Measurements from ENCODE around the gene PRR33. TPM values are rescaled to one million over a fixed set of nuclear protein-coding genes. Genes with fewer than 3 reads are reported as not detected.

Gene PRR33
- total and polyA plus RNA-seq, 7 donors: 0.16 to 8.9 (median 1.6) TPM

- intact Hi-C loops (cut with DNase I): no loop called here
- Histone ChIP-seq H3K4me1 (peaks cover 12% of the 10 kb centered on the region), H3K27ac (no peak overlapping the region), H3K36me3 (ENCODE audit: insufficient read depth in 1 of 2, low read depth in 1 of 2) (no peaks in the 10 kb centered on the region), H3K4me3 (peak overlapping the region; percentile 38), H3K9me3 (no peaks in the 10 kb centered on the region), H3K27me3 (ENCODE audit: insufficient read depth in 3 of 3, low read length in 2 of 3) (peaks cover 0 to 51% (median 22%) of the 10 kb centered on the region in 3 donors)
- no peak for TF ChIP-seq CTCF (IDR thresholded peaks at IDR 0.05)
- no peak for ATAC-seq
- DNase-seq: peak; percentile 34 to 68
- 13 to 28% (median 27%) methylated on average over 8 to 11 of the region's 11 CpGs for WGBS, 3 donors
Observed at GRCh38 chr11:1873048-1873812, 18.5 kb downstream of the PRR33 start.

- no peak overlapping the region for H3K27ac ChIP-seq
- peaks cover 0 to 54% (median 23%) of the 10 kb centered on the region in 3 donors for H3K27me3 ChIP-seq (ENCODE audit: insufficient read depth in 3 of 3, low read length in 2 of 3)
- ATAC-seq (no peak), DNase-seq (peak; percentile 18 to 33)
- WGBS, 3 donors: 29 to 63% (median 42%) methylated on average over 18 to 25 of the region's 25 CpGs
- no peak for TF ChIP-seq CTCF (IDR thresholded peaks at IDR 0.05)
- H3K4me3 ChIP-seq: peak overlapping the region; percentile 38
- no peaks in the 10 kb centered on the region for H3K36me3 ChIP-seq (ENCODE audit: insufficient read depth in 1 of 2, low read depth in 1 of 2)
- no peaks in the 10 kb centered on the region for H3K9me3 ChIP-seq
- intact Hi-C loops (cut with DNase I): no loop called here
- peaks cover 12% of the 10 kb centered on the region for H3K4me1 ChIP-seq
Observed at GRCh38 chr11:1872267-1872985, 19.3 kb downstream of the PRR33 start.

- DNase-seq (no peak), ATAC-seq (no peak)
- H3K9me3 ChIP-seq: no peaks in the 10 kb centered on the region
- no peaks in the 10 kb centered on the region for H3K36me3 ChIP-seq (ENCODE audit: insufficient read depth in 1 of 2, low read depth in 1 of 2)
- 37 to 65% (median 44%) methylated on average over 15 of the region's 15 CpGs for WGBS, 3 donors
- peak overlapping the region; percentile 30 for H3K27ac ChIP-seq
- peak overlapping the region; percentile 56 for H3K4me3 ChIP-seq
- peaks cover 0 to 54% (median 23%) of the 10 kb centered on the region in 3 donors for H3K27me3 ChIP-seq (ENCODE audit: insufficient read depth in 3 of 3, low read length in 2 of 3)
- intact Hi-C loops (cut with DNase I): no loop called here
- no peak for TF ChIP-seq CTCF (IDR thresholded peaks at IDR 0.05)
- peaks cover 9% of the 10 kb centered on the region for H3K4me1 ChIP-seq
Observed at GRCh38 chr11:1871531-1871930, 20.2 kb downstream of the PRR33 start.

- peak overlapping the region; percentile 56 for H3K4me3 ChIP-seq
- H3K27ac ChIP-seq: peak overlapping the region; percentile 30
- DNase-seq (peak; percentile 55 to 72), ATAC-seq (peak; percentile 37 to 73 (median 66))
- H3K36me3 ChIP-seq (ENCODE audit: insufficient read depth in 1 of 2, low read depth in 1 of 2): no peaks in the 10 kb centered on the region
- TF ChIP-seq CTCF (IDR thresholded peaks at IDR 0.05): no peak
- no peaks in the 10 kb centered on the region for H3K9me3 ChIP-seq
- peaks cover 0 to 54% (median 23%) of the 10 kb centered on the region in 3 donors for H3K27me3 ChIP-seq (ENCODE audit: insufficient read depth in 3 of 3, low read length in 2 of 3)
- whole genome bisulfite sequencing, 3 donors: 13 to 31% (median 15%) methylated on average over 45 to 50 of the region's 50 CpGs
- H3K4me1 ChIP-seq: peaks cover 3% of the 10 kb centered on the region
- intact Hi-C loops (cut with DNase I): no loop called here
Observed at GRCh38 chr11:1870721-1871466, 20.8 kb downstream of the PRR33 start.

All from psoas muscle (tissue), 8 donors.